Loucy (cell line): ENCODE measurements around the gene ANKRD34B.

ENCODE experiments used
- CTCF ChIP-seq: fragments of 200-600 bp; sonication (generic); conservative IDR thresholded peaks from 2 replicates; pipeline ENCODE4 v1.5.1; 2014; ENCODE audit warnings: mild to moderate bottlenecking, antibody characterized with exemption, low read length
- EZH2phosphoT487 ChIP-seq: fragments of 200-600 bp; IDR thresholded peaks from 2 replicates; pipeline ENCODE4 v1.6.1; 2018; ENCODE audit warnings: antibody characterized with exemption, mild to moderate bottlenecking, moderate library complexity, borderline replicate concordance

- TF ChIP-seq CTCF (no peak), EZH2phosphoT487 (no peak)
Measured at GRCh38 chr5:80597500-80597899, 27.4 kb upstream of the ANKRD34B start.
